ENCODE data around the gene ERCC1. TPM values are rescaled to one million over a fixed set of nuclear protein-coding genes. Genes with fewer than 3 reads are reported as not detected.

ERCC1 gene
- total RNA-seq, 1 donor from 2014 or later = 46.1 TPM

- peak in 1 of 2 donors; percentile 13 for DNase-seq (ENCODE audit: low read depth in 2 of 2)
These were observed 54.9 kb downstream of the ERCC1 start for GRCh38 chr19:45368737-45369340.

- no peak for DNase-seq (ENCODE audit: low read depth in 2 of 2)
These were observed 55.6 kb downstream of the ERCC1 start for GRCh38 chr19:45368127-45368526.

DNA sequence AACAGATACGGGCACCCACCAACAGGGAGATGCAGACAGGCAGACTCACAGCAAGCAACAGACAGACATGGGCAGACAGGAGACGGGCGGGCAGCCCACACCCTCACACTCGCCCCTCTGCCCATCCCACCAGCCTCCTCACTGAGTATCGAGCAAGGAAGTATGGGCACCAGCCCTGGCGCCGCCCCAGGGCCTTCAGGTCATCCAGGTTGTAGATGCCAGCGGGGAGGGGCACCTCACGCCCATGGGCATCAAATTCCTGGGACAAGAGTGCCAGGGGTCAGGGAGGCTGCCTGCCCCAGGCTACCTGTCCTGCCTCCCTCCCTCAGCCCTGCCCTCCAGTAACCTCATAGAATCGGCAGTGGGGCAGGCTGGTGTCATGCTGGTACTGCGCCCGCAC, 59.0 kb downstream of the ERCC1 start:
- no peak for DNase-seq (ENCODE audit: low read depth in 2 of 2)

GRCh38 chr19:45363861-45364459, 59.8 kb downstream of the ERCC1 start:
- no peak for DNase-seq (ENCODE audit: low read depth in 2 of 2)

DNA sequence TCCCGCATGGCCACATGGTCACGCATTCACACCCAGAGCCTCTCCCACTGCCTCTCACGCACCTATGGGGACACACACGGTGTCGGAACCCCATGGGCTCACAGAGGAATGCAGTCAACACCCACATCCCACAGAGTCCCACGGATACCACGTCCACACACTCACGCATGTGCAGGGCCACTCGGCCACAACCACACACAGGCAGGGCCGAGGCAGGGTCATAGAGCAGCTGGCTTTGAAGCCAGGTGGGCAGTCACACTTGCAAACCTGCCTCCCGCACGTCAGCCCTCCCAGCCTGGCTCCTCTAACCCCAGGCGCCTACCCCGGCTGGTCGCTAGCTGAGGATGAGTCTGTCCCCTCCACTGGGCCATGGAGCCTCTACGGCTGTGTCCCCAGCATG, 61.4 kb downstream of the ERCC1 start:
- DNase-seq (ENCODE audit: low read depth in 2 of 2) = no peak

GRCh38 chr19:45361608-45362007, 62.1 kb downstream of the ERCC1 start:
- no peak for DNase-seq (ENCODE audit: low read depth in 2 of 2)

DNA sequence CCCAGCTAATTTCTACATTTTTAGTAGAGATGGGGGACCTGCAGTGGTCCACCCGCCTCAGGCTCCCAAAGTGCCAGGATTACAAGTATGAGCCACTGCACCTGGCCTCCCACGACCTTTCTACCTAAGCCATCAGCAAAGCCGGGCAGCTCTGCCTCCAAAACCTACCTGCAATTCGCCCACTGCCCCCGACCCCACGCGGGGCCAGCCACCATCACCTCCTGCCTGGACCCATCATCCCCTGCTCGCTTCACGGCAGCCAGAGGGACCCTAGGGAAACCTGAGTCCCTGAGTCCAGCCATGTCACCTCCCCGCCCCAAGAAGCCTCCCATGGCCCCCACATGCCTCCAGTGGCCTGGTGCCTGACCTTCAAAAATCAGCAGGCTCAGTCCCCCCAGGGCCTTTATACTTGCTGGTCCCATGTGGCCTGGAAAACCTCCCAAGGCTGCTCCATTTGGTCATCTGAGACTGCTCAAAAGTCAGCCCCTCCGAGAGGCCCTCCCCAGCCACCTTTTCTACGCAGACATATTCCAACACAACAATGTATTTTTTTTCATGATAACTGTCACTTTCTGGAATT, 65.4 kb downstream of the ERCC1 start:
- no peak for DNase-seq (ENCODE audit: low read depth in 2 of 2)

GRCh38 chr19:45357445-45357783, 66.3 kb downstream of the ERCC1 start:
- DNase-seq (ENCODE audit: low read depth in 2 of 2) = no peak

Other genes starting within 250 kb of the ERCC1 start
- 19.0 and 34.4 TPM in 2 replicates for gene TRAPPC6A, start 245.7 kb downstream of the ERCC1 start, total RNA-seq
- 2.6 and 4.0 TPM in 2 replicates for gene BLOC1S3, start 245.1 kb downstream of the ERCC1 start, total RNA-seq
- gene EXOC3L2, start 178.5 kb downstream of the ERCC1 start, total RNA-seq = 0.63 and 1.0 TPM in 2 replicates
- 7.4 and 19.8 TPM in 2 replicates for gene MARK4, start 172.6 kb downstream of the ERCC1 start, total RNA-seq
- gene CKM, start 101.0 kb downstream of the ERCC1 start, total RNA-seq = 0.13 TPM in 1 of 2 replicates, not detected in the other
- gene KLC3, start 83.2 kb downstream of the ERCC1 start, total RNA-seq = 0.13 and 0.25 TPM in 2 replicates
- 14.5 and 19.7 TPM in 2 replicates for gene ERCC2, start 53.3 kb downstream of the ERCC1 start, total RNA-seq
- 10.0 and 20.7 TPM in 2 replicates for gene PPP1R13L, start 18.8 kb downstream of the ERCC1 start, total RNA-seq
- 7.0 and 7.4 TPM in 2 replicates for gene POLR1G, start 17.3 kb downstream of the ERCC1 start, total RNA-seq
- gene FOSB, start 44.1 kb upstream of the ERCC1 start, total RNA-seq = 1.3 and 3.9 TPM in 2 replicates
- gene RTN2, start 73.1 kb upstream of the ERCC1 start, total RNA-seq = 5.9 and 8.1 TPM in 2 replicates
- gene PPM1N, start 74.5 kb upstream of the ERCC1 start, total RNA-seq = 0.25 and 1.0 TPM in 2 replicates
- gene VASP, start 83.6 kb upstream of the ERCC1 start, total RNA-seq = 51.1 and 71.5 TPM in 2 replicates
- gene OPA3, start 160.9 kb upstream of the ERCC1 start, total RNA-seq = 4.1 and 5.6 TPM in 2 replicates
- gene GPR4, start 178.3 kb upstream of the ERCC1 start, total RNA-seq = 1.0 and 1.5 TPM in 2 replicates
- gene EML2, start 215.5 kb upstream of the ERCC1 start, total RNA-seq = 11.1 and 15.7 TPM in 2 replicates
- gene GIPR, start 244.3 kb upstream of the ERCC1 start, total RNA-seq = 0.13 TPM in 1 of 2 replicates, not detected in the other

Data from dermis microvascular lymphatic vessel endothelial cell (primary cell).